Measurements from ENCODE around the gene CHCHD10.

- TF ChIP-seq POLR2AphosphoS5 (IDR thresholded peaks at IDR 0.05) = no peak
- TF ChIP-seq, protein P1, sequence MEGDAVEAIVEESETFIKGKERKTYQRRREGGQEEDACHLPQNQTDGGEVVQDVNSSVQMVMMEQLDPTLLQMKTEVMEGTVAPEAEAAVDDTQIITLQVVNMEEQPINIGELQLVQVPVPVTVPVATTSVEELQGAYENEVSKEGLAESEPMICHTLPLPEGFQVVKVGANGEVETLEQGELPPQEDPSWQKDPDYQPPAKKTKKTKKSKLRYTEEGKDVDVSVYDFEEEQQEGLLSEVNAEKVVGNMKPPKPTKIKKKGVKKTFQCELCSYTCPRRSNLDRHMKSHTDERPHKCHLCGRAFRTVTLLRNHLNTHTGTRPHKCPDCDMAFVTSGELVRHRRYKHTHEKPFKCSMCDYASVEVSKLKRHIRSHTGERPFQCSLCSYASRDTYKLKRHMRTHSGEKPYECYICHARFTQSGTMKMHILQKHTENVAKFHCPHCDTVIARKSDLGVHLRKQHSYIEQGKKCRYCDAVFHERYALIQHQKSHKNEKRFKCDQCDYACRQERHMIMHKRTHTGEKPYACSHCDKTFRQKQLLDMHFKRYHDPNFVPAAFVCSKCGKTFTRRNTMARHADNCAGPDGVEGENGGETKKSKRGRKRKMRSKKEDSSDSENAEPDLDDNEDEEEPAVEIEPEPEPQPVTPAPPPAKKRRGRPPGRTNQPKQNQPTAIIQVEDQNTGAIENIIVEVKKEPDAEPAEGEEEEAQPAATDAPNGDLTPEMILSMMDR (IDR thresholded peaks at IDR 0.05) = no peak
- TF ChIP-seq POLR2A (IDR thresholded peaks at IDR 0.05; ENCODE audit: low read depth) = no peak
Observed at GRCh38 chr22:23781065-23781464, 13.3 kb upstream of the CHCHD10 start.
